Chondrocyte (in vitro differentiated cells): ENCODE results near the gene TSC22D1. TPM values are rescaled to one million over a fixed set of nuclear protein-coding genes. Genes with fewer than 3 reads are reported as not detected.

Source experiments
- DNase-seq: peaks from one replicate; pipeline ENCODE4 v3.0.0; 2021; ENCODE audit warnings: mixed read lengths, low spot score
- H3K27ac Mint-ChIP-seq: one replicate; pipeline ENCODE4 v1.8.0; 2021; ENCODE audit warnings: mild to moderate bottlenecking, moderate library complexity, mixed read lengths; ENCODE audit not compliant: unreplicated experiment
- H3K27me3 Mint-ChIP-seq: 2 replicates; pipeline ENCODE4 v1.8.0; 2021; ENCODE audit warnings: low read depth, mixed read lengths
- H3K36me3 Mint-ChIP-seq: 2 replicates; pipeline ENCODE4 v1.8.0; 2021; ENCODE audit warnings: low read depth, mixed read lengths
- H3K4me1 Mint-ChIP-seq: 2 replicates; pipeline ENCODE4 v1.8.0; 2021; ENCODE audit warnings: low read depth, mild to moderate bottlenecking, mixed read lengths
- H3K4me3 Mint-ChIP-seq: one replicate; pipeline ENCODE4 v1.8.0; 2021; ENCODE audit warnings: mild to moderate bottlenecking, moderate library complexity, mixed read lengths; ENCODE audit not compliant: unreplicated experiment
- H3K9me3 Mint-ChIP-seq: 2 replicates; pipeline ENCODE4 v1.8.0; 2021; ENCODE audit warnings: low read depth, mixed read lengths
- CTCF ChIP-seq: fragments of 200-600 bp; sonication (generic); IDR thresholded peaks from 2 replicates; pipeline ENCODE4 v1.5.0; 2021; ENCODE audit warnings: antibody characterized with exemption, mild to moderate bottlenecking, moderate library complexity
- total RNA-seq: library from RNA; stranded (reverse); gene quantifications from 3 replicates; pipeline ENCODE4 v1.2.1, GENCODE V29; 2021

The TSC22D1 gene
- total RNA-seq, 1 donor from 2014 or later, result 125 TPM

- DNase-seq, result no peak
- no peak overlapping the region for H3K27ac Mint-ChIP-seq
- no peaks in the 10 kb centered on the region for H3K9me3 Mint-ChIP-seq
- H3K4me1 Mint-ChIP-seq, result peaks cover 18% of the 10 kb centered on the region
- no peaks in the 10 kb centered on the region for H3K36me3 Mint-ChIP-seq
- H3K4me3 Mint-ChIP-seq, result no peak overlapping the region
- TF ChIP-seq CTCF, result no peak
- no peaks in the 10 kb centered on the region for H3K27me3 Mint-ChIP-seq
Observed at GRCh38 chr13:44399074-44399473, 177.1 kb downstream of the TSC22D1 start.

GRCh38 chr13:44398606-44399005, 177.5 kb downstream of the TSC22D1 start:
- H3K27me3 Mint-ChIP-seq, result no peaks in the 10 kb centered on the region
- H3K4me3 Mint-ChIP-seq, result no peak overlapping the region
- no peaks in the 10 kb centered on the region for H3K36me3 Mint-ChIP-seq
- no peak for DNase-seq
- no peak for TF ChIP-seq CTCF
- peaks cover 21% of the 10 kb centered on the region for H3K4me1 Mint-ChIP-seq
- no peak overlapping the region for H3K27ac Mint-ChIP-seq
- H3K9me3 Mint-ChIP-seq, result no peaks in the 10 kb centered on the region

DNA sequence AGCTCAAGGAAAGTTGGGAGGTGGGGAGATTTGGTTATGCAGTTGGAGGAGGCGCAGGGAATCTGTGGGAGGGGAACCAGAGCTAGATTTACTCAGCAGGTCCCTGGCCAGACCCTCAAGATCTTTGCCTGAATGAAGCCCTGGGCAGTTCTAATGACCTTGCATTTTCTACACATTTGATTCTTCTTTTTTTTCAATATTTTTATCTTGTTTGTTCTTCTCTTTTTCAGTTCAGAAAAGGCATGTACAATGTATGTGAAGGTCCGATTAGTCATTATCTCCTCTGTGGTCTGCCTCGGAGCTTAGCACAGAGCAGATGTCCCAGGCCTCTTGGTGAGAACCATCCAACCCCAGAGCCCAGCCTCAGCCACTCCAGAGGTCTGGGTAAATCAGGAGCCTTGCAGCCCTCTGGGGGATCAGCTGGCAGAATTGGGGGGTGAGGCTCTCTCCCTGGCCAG, 178.3 kb downstream of the TSC22D1 start:
- no peak overlapping the region for H3K4me3 Mint-ChIP-seq
- no peaks in the 10 kb centered on the region for H3K27me3 Mint-ChIP-seq
- DNase-seq, result no peak
- no peaks in the 10 kb centered on the region for H3K36me3 Mint-ChIP-seq
- no peak for TF ChIP-seq CTCF
- peaks cover 29% of the 10 kb centered on the region for H3K4me1 Mint-ChIP-seq
- no peak overlapping the region for H3K27ac Mint-ChIP-seq
- H3K9me3 Mint-ChIP-seq, result no peaks in the 10 kb centered on the region

DNA sequence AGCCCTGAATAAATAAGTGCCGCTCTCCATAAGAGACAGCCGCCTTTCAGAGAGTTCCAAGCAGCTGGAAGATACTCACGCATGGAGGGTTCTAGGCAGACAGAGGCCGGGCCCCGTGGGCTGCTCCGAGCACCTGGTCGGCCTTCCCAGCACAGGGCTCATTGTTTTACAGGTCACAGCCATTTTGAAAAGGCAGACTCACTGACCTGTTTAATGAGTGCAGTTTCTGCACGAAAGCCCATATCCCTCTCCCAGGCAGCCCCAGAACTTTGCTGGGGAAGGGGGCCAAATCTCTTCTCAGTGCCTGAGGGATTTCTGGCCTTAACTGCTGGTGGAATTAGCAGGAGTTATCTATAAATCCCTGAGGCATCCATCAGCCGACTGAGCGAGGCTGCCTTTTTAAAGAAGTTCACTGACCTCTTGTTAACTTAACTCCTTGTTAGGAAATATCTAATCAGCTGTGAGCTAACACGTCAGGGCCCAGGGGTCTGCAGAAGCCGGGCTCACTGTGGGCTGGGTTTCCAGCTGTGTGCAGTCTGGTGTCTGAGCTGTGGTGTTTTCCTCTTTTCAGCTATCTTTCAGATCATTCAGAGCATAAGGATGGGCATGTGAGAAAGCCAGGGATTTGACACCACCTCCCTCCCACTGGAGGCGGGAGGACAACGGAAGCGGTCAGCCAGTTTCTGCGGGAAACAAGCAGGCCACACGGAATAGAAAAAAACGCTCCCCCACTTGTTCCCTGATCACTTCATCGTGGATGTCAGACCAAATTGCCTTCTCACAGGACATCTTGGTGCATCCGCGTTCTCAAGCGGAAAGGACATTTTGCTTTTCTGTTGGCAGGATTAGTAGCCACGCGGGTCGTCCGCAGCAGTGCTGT, 179.2 kb downstream of the TSC22D1 start:
- Mint-ChIP-seq H3K4me1 (peaks cover 29% of the 10 kb centered on the region), H3K36me3 (no peaks in the 10 kb centered on the region), H3K4me3 (no peak overlapping the region), H3K27me3 (no peaks in the 10 kb centered on the region), H3K9me3 (no peaks in the 10 kb centered on the region), H3K27ac (no peak overlapping the region)
- no peak for DNase-seq
- no peak for TF ChIP-seq CTCF

- no peak overlapping the region for H3K27ac Mint-ChIP-seq
- TF ChIP-seq CTCF, result no peak
- no peaks in the 10 kb centered on the region for H3K9me3 Mint-ChIP-seq
- H3K4me1 Mint-ChIP-seq, result peaks cover 29% of the 10 kb centered on the region
- no peaks in the 10 kb centered on the region for H3K36me3 Mint-ChIP-seq
- H3K4me3 Mint-ChIP-seq, result no peak overlapping the region
- no peak for DNase-seq
- H3K27me3 Mint-ChIP-seq, result no peaks in the 10 kb centered on the region
Observed at GRCh38 chr13:44395976-44396694, 180.0 kb downstream of the TSC22D1 start.
